Measurements from ENCODE around the gene ATF4. TPM values are rescaled to one million over a fixed set of nuclear protein-coding genes. Genes with fewer than 3 reads are reported as not detected.
A peak's percentile ranks its signal among the peaks of the same experiment; 100 is the strongest.

ATF4 gene
- total and polyA plus RNA-seq, 2 of the 13 experiments (the other 11 are each of a cell fraction or from before 2014, with no cell fraction given): 486 to 1,297 TPM

GRCh38 chr22:39520226-39521105 is at the start of gene ATF4 (continued):
- peak; percentile 58; the same call in 1 of the 2 replicates for TF ChIP-seq FOSL1 (CRISPR knock-in tag; IDR thresholded peaks at IDR 0.05; ENCODE audit: borderline replicate concordance)
- peak; percentile 51; the same call in 1 of the 2 replicates for TF ChIP-seq ZNF224 (CRISPR knock-in tag; IDR thresholded peaks at IDR 0.05)
- peak; percentile 63; the same call in 1 of the 2 replicates for TF ChIP-seq ZBTB44 (CRISPR knock-in tag; IDR thresholded peaks at IDR 0.05)
- TF ChIP-seq CBX1 (IDR thresholded peaks at IDR 0.05; ENCODE audit: low read depth): peak; percentile 34
- TF ChIP-seq GLI4 (CRISPR knock-in tag; IDR thresholded peaks at IDR 0.05; ENCODE audit: borderline replicate concordance): peak; percentile 62
- no peak for TF ChIP-seq KIAA2018 (CRISPR knock-in tag; IDR thresholded peaks at IDR 0.05; ENCODE audit: borderline replicate concordance)
- peak; percentile 48; the same call in 1 of the 2 replicates for TF ChIP-seq NR2F2 (IDR thresholded peaks at IDR 0.05; ENCODE audit: borderline replicate concordance, low read depth)
- TF ChIP-seq FOXK2 (IDR thresholded peaks at IDR 0.05): no peak; the same call in 1 of the 2 replicates
- TF ChIP-seq ZKSCAN8 (CRISPR knock-in tag; IDR thresholded peaks at IDR 0.05; ENCODE audit: borderline replicate concordance): no peak
- peak; percentile 54; the same call in 1 of the 2 replicates for TF ChIP-seq SOX5 (CRISPR knock-in tag; IDR thresholded peaks at IDR 0.05; ENCODE audit: borderline replicate concordance)
- TF ChIP-seq, protein P1, sequence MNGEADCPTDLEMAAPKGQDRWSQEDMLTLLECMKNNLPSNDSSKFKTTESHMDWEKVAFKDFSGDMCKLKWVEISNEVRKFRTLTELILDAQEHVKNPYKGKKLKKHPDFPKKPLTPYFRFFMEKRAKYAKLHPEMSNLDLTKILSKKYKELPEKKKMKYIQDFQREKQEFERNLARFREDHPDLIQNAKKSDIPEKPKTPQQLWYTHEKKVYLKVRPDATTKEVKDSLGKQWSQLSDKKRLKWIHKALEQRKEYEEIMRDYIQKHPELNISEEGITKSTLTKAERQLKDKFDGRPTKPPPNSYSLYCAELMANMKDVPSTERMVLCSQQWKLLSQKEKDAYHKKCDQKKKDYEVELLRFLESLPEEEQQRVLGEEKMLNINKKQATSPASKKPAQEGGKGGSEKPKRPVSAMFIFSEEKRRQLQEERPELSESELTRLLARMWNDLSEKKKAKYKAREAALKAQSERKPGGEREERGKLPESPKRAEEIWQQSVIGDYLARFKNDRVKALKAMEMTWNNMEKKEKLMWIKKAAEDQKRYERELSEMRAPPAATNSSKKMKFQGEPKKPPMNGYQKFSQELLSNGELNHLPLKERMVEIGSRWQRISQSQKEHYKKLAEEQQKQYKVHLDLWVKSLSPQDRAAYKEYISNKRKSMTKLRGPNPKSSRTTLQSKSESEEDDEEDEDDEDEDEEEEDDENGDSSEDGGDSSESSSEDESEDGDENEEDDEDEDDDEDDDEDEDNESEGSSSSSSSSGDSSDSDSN (CRISPR knock-in tag; IDR thresholded peaks at IDR 0.05): peak; percentile 61
- TF ChIP-seq E2F5 (CRISPR knock-in tag; conservative IDR thresholded peaks at IDR 0.05): 0 out of 2 replicates have a peak, but pooled peaks have one; percentile 72
- TF ChIP-seq NFKB2 (CRISPR knock-in tag; IDR thresholded peaks at IDR 0.05; ENCODE audit: borderline replicate concordance): peak; percentile 93

All from HepG2 (cell line).